GOT3 (cell line): ENCODE measurements around the gene SIAH2.
A peak's percentile ranks its signal among the peaks of the same experiment; 100 is the strongest.
"Not testable (repeated sequence)": the region's sequence is repeated elsewhere in the genome, so short reads cannot be mapped to it uniquely, and the experiment has no call there.

ENCODE experiments used
- DNase-seq: peaks from one replicate; lab custom pipeline; 2025; ENCODE audit warnings: mixed read lengths; lab: John Stamatoyannopoulos, UW

The SIAH2 gene

GRCh38 chr3:150763122-150763840 is at the start of gene SIAH2:
SIAH2 (minus strand) TSS chr3:150763169; CDS start chr3:150762849, 320 bp downstream.
- peak; percentile 89 for DNase-seq

- DNase-seq = no peak
These were observed 49.0 kb upstream of the SIAH2 start for GRCh38 chr3:150811984-150812383.

GRCh38 chr3:150810641-150811040 is 47.7 kb upstream of the SIAH2 start:
- no peak for DNase-seq

GRCh38 chr3:150806185-150806835 is 43.3 kb upstream of the SIAH2 start:
- no peak for DNase-seq

GRCh38 chr3:150805354-150805753 is 42.4 kb upstream of the SIAH2 start:
- no peak for DNase-seq

GRCh38 chr3:150803440-150803985 is 40.5 kb upstream of the SIAH2 start:
- no peak for DNase-seq

GRCh38 chr3:150800722-150801121 is 37.8 kb upstream of the SIAH2 start:
- DNase-seq = no peak

GRCh38 chr3:150798122-150798618 is 35.2 kb upstream of the SIAH2 start:
- no peak for DNase-seq

- no peak for DNase-seq
These were observed 34.2 kb upstream of the SIAH2 start for GRCh38 chr3:150797155-150797554.

- not testable (repeated sequence) for DNase-seq
These were observed 33.6 kb upstream of the SIAH2 start for GRCh38 chr3:150796527-150796926.

- no peak for DNase-seq
These were observed 30.7 kb upstream of the SIAH2 start for GRCh38 chr3:150793641-150794040.

GRCh38 chr3:150790629-150791028 is 27.7 kb upstream of the SIAH2 start:
- DNase-seq = no peak

GRCh38 chr3:150789451-150789850 is 26.5 kb upstream of the SIAH2 start:
- no peak for DNase-seq

- DNase-seq = peak; percentile 26
These were observed 24.9 kb upstream of the SIAH2 start for GRCh38 chr3:150787741-150788370.

- no peak for DNase-seq
These were observed 23.8 kb upstream of the SIAH2 start for GRCh38 chr3:150786791-150787190.

- no peak for DNase-seq
These were observed 21.8 kb upstream of the SIAH2 start for GRCh38 chr3:150784747-150785125.

- DNase-seq = no peak
These were observed 21.2 kb upstream of the SIAH2 start for GRCh38 chr3:150783920-150784746.

GRCh38 chr3:150783316-150783715 is 20.3 kb upstream of the SIAH2 start:
- DNase-seq = no peak

GRCh38 chr3:150779402-150779858 is 16.5 kb upstream of the SIAH2 start:
- no peak for DNase-seq

- no peak for DNase-seq
These were observed 15.9 kb upstream of the SIAH2 start for GRCh38 chr3:150778793-150779401.

- DNase-seq = no peak
These were observed 12.1 kb upstream of the SIAH2 start for GRCh38 chr3:150775001-150775599.
